Thyroid gland (tissue), 4 donors: Measurements from ENCODE around the gene HRK.

Source experiments
- POLR2A ChIP-seq, 2 donors: fragments of 450-650 bp; IDR thresholded peaks; one replicate each; pipeline ENCODE4 v1.6.1; 2017; ENCODE audit warnings: antibody characterized with exemption in 2 of 2, mild to moderate bottlenecking in 2 of 2, moderate library complexity in 1 of 2
- TF ChIP-seq, protein P1 (sequence below), 6 experiments: fragments of 200-600 bp in 3 of 6; fragments of 450-650 bp in 3 of 6; sonication (generic) in 3 of 6; IDR thresholded peaks; one replicate each; pipeline ENCODE4 v1.5.1; 2016 to 2019; ENCODE audit warnings: antibody characterized with exemption in 6 of 6, mild to moderate bottlenecking in 2 of 6, inconsistent platforms in 1 of 6, moderate library complexity in 1 of 6

DNA sequence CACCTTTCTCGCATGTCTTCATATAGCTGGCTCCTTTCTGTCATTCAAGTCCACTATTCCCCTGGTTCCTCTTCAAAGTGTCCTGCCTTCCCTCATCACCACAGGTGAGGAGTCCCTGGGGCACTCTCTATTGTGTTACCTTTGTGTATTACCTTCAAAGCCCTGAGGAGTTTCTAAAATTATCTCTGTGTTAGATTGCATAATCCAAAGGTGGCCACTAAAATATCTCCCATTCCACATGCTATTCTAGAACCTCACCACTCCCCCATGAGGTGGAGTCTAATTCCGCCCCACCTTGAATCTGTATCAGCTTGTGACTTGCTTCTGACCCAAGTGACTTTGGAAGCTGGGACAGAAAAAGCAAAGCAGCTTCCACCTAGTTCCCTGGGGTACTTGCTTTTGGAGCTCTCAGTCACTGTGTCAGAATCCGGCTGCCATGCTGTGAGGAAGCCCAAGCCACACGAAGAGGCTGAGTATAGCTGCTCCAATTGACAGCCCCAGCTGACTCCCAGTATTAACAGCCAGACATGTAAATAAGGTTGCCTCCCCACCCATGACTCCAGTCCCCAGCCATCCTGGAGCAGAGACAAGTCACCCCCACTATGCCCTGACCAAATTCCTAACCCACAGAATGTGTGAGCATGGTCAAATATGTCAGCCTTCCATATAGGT, 6.8 kb downstream of the HRK start:
- TF ChIP-seq, protein P1, sequence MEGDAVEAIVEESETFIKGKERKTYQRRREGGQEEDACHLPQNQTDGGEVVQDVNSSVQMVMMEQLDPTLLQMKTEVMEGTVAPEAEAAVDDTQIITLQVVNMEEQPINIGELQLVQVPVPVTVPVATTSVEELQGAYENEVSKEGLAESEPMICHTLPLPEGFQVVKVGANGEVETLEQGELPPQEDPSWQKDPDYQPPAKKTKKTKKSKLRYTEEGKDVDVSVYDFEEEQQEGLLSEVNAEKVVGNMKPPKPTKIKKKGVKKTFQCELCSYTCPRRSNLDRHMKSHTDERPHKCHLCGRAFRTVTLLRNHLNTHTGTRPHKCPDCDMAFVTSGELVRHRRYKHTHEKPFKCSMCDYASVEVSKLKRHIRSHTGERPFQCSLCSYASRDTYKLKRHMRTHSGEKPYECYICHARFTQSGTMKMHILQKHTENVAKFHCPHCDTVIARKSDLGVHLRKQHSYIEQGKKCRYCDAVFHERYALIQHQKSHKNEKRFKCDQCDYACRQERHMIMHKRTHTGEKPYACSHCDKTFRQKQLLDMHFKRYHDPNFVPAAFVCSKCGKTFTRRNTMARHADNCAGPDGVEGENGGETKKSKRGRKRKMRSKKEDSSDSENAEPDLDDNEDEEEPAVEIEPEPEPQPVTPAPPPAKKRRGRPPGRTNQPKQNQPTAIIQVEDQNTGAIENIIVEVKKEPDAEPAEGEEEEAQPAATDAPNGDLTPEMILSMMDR (IDR thresholded peaks at IDR 0.05), result no peak
- TF ChIP-seq POLR2A (IDR thresholded peaks at IDR 0.05), result no peak
